GM18861 (cell line): ENCODE data around the gene FARP2.

Experiments
- ATAC-seq: cut with Tn5 transposase; IDR thresholded peaks from one replicate; pipeline ENCODE4 v1.9.1; 2021; ENCODE audit not compliant: unreplicated experiment

FARP2 gene

DNA sequence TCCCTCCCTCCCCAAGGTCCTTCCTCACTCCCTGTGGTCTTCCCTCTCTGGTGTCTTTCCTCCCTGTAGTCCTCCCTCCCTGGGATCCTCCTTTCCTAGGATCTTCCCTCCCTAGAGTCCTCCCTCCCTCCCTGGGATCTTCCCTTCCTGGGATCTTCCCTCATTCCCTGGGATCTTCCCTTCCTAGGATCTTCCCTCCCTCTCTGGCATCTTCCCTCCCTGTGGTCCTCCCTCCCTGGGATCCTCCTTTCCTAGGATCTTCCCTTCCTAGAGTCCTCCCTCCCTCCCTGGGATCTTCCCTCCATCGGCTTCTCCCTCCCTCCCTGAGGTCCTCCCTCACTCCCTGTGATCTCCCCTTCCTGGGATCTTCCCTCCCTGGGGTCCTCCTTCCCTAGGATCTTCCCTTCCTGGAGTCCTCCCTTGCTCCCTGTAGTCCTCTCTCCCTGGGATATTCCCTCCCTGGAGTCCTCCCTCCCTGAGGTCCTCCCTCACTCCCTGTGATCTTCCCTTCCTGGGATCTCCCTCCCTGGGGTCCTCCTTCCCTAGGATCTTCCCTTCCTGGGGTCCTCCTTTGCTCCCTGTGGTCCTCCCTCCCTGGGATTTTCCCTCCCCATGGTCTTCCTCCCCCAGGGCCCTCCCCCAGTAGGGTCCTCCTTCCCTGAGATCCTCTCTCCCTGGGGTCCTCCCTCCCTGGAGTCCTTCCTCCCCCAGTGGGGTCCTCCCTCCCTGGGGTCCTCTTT, 129.3 kb downstream of the FARP2 start:
- no peak for ATAC-seq

DNA sequence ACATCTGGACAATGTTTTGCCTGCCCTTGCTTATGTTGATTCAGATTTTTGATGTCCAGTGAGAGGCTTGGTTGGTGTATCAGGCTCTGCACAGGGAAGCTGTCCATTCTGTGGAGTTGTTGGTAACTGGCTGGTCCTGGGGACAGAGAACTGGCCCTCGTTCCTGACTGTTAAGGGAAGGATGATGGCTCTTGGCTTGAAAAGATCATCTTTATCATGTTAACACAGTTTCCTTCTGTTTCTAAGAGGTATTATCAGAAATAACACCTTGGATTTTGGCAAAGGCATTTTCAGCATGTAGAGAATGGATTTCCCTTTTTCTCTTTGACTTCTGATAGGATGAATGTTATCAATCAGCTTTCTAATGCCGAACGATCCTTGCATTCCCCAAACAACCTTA, 133.0 kb downstream of the FARP2 start:
- ATAC-seq, result no peak

DNA sequence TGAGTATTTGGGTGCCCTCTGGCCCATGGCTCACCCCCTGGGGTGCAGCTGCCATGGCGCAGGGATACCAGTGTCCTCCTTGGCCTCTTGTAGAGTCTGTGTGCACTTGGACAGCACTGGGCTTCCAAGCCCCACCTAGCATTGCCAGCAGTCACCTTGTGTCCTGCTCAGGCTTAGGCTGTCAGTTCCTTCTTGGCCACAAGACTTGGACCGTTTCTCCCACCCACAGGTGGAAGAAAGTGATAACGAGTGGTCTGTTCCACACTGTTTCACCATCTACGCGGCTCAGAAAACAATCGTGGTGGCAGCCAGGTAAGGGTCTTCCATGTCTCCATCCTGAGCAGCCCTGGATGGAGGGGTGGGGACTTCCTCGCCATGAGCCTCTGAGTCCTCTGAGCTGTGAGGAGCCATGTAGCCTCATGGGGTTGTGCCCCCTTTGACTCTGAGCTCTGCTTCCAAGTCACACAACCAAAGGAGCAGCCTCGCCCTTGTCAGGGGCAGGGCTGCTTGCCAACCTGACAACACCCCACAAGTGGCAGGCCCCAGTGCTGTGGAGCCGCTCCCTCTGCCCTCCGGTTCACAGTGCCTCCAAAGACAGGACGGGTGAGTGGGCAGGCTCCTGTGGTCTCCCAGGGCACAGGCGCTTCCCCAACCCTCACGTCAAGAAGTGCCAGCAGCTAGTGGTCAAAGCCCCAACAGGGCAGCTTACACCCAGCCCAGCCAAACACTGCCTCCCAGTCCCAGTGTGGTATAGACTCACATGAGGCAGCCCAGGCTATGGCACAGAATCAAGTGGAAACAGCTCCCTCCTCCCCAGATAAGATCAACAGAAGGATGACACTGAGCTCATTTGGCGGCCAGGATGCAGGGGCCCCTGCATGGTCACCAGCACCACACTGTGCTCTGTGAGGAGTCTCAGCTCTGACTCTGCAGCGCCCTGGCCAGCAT, 133.9 kb downstream of the FARP2 start:
- no peak for ATAC-seq

DNA sequence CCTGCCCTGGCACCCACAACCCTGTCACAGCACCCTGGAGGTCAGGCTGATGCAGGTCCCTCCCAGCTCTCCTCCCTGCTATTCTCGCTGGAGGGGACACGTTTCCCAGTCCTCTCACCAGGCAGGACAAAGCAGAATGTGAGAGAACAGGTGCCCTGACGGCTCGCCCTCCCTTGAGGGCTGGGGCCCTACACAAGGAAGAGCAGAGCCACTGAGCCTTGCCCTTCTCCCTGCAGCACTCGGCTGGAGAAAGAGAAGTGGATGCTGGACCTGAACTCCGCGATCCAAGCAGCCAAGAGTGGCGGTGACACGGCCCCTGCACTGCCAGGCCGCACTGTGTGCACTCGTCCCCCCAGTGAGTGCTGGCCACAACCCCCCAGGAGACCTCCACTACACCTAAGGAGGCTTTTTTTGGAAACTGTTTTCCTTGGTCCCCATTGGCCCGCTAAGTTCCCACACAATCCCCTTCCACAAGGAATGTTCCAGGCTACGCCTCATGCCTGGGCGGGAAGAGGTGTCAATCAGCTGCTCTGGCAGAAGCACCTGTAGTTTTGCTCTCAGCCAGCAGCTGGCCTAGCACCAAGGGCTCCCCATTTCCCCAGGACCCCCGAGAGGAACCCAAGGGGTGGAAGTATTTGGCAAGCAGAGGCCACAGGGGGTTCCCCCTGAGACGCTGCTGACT, 134.9 kb downstream of the FARP2 start:
- ATAC-seq, result no peak

DNA sequence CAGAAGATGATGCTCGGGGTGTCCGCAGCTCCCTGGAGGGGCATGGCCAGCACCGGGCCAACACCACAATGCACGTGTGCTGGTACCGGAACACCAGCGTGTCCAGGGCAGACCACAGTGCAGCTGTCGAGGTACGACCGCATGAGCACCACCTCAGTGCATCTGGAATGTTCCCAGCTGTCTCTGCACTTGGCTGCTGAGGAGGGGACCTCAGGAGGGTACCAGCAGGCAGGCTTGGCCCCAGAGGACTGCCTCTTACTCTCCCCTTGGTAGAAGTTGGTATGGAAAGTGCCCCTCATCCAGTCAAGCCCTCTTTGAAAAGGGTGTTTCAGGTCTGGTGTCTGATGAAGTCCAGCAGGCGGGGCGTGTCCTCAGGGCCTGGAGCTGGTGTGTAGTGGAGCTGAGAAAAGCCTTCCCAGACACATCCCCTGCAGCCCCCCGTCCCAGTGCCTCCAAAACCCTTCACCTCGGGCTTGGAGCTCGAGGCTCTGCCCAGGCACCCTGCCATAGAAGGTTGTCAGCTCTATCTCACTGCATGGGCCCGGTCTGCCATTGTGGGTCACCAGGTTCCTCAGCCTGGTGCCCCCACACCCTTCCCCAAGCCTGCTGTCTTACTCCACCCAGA, 135.6 kb downstream of the FARP2 start:
- no peak for ATAC-seq

DNA sequence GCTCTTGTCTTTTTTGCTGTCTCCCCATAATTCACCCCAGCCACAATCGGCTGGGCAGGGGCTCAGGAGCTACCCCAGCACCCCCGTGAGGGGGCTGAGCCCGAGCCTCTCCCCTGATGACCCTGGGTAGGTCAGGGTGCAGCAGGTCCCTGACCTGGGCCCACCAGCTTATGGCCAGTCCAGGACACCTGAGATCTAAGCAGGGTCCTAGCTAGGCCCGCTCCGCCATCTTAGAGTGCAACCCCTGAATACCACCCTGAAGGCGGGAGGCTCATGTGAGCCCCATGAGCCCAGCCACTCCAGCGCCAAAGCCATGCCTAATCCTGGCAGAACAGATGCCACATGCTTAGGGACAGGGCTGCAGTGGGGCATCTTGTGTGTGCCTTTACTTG, 136.1 kb downstream of the FARP2 start:
- ATAC-seq, result no peak

DNA sequence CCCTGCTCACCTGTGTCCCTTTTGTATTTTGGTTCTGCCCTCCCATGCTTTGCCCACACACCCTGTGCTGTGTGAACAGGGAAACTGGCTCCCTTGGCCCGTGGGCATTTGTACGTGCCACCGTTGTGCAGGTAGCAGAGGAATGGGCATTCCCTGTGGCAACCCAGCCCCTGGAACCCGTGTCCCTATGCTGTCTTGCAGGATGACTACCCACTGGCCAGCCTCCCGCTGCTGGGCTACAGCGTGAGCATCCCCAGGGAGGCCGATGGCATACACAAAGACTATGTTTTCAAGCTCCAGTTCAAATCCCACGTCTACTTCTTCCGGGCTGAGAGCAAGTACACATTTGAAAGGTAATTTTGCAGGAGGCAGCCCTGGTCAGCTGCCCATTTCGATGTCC, 137.0 kb downstream of the FARP2 start:
- ATAC-seq, result no peak

DNA sequence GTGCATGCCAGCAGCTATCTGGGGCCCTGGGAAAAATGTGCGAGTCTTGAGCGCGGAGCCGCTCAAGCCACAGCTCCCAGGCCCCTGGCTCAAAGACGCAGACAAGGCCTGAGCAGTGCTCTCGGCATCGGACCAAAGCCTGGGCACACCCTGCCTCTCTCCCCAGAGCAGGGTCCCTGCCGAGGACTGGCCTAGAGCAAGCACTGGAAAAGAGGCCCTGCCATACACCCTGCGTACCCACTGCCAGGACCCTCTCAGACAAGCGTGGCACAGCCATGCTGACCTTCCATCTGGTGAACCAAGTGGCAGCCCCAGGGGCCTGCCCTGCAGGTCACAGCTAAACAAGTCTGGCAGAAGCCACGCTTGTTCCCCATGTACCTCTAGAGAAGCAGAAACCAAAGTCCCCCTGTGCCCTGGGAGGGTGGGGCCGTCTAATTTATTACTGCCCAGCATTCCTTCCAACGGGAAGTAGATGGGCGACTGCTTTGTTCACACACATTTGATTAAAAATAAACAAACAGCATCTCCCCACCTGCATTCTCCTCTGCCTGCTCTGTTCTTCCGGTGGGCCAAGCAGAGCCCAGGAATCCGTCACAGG, 138.3 kb downstream of the FARP2 start:
- ATAC-seq, result no peak

DNA sequence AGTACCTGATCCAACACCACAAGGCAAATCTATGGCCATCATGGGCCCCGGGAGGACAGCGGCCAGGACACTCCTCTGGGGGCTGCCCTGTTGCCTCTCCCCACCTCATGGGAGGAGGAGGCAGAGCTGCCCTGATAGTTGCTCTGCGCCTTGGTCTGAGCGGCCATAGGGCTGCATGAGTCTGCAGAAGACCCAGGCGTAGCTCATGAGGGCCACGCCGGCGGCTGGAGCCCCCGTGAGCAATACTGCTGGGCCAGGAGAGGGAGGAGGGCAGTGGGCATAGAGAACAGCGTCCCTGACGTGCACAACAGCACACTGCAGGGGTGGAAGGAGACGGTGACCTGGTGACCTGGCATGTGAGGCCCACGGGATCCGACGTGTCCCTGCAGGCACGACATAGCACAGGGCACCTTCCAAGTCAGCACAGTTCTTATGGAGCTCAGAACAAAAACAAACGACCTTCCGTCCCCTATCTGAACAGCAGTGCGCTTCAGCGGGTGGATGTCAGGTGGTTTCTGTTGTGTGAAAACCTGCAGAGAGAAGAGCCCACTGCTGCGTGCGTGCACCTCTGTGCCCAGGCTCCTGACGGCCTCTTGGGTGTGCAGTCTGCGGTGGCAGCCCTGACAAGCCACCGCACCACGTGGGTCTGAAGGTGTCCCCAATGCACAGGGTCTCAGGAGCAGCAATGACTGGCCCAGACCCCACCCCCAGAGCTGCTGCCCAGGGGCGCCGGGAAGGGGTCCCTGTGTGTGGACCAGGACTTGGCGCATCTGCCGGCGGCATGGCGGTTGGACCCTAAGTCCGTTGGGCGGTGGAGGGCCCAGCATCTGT, 139.3 kb downstream of the FARP2 start:
- ATAC-seq, result no peak

DNA sequence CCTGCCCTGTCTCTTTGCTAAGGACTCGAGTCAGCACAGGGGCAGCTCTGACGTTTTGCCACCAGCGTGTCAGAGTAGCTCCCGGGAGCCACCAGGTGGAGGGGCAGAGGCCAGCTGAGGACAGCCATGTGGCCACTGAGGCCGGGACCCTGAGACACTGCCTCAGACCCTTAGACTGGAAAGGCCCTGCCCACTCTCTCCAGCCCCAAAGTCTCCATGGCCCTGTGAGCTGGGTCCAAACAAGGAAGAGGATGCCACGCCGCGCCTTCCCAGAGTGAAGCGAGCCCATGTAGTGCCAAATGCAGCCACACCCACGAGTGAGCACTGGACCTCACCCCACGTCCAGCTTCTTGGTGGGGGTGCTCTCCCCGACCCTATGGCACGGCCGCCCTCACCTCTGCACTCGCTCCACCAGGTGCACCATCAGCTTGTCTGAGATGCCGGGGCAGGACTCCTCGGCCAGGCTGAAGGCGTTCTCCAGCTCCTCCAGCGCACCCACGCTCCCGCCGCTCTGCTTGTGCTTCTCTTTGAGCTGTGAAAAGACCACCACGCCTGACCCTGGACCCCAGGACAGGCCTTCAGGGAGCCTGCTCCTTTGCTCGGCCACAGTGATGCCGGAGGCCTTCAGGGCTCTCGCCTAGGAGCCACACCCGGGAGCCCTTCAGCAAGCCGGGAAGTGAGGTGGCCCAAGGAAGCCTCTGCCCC, 140.1 kb downstream of the FARP2 start:
- no peak for ATAC-seq

DNA sequence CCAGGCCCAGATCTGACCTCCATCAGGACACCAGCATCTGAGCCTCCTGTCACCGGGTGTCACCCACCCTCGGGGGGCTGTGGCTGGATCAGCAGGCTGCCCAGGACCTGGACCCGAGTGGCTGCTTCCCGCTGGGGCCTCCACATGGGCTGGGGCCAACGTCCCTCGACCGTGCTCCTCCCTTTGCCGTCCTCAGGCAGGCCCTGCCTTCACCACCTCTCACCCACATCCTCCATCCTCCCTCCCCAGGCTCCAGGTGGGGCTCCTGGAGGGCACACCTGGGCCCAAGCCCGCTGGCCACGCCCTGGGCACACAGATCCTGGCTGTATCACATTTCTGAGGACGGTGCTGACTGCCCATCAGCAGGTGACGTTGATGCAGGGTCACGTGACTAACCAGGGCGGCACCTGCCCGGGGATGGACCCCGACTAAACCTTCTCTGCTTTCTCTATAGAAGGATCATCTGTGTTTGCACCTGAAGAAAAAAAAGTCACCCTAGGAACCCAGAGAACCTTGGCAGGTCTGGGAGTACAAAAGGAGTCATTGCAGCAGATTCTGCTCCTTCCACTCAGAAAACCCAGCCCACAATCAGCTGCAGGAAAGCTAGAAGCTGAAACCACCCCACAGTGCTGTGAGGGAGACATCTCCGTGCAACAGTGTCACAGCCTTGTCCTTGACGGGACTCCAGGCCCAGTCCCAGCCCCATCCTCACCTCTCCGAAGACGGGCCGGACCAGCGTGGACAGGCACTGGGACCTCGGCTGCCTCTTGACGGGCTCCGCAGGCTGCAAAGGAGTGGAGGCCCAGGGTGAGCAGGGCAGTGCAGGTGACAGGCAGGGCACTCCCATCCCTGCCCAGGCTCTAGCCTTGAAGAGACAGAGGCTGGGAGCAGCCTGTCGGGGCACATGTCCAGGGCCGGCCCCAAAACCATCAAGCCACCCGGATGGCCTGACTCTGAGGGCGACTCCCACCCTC, 141.1 kb downstream of the FARP2 start:
- ATAC-seq, result no peak

DNA sequence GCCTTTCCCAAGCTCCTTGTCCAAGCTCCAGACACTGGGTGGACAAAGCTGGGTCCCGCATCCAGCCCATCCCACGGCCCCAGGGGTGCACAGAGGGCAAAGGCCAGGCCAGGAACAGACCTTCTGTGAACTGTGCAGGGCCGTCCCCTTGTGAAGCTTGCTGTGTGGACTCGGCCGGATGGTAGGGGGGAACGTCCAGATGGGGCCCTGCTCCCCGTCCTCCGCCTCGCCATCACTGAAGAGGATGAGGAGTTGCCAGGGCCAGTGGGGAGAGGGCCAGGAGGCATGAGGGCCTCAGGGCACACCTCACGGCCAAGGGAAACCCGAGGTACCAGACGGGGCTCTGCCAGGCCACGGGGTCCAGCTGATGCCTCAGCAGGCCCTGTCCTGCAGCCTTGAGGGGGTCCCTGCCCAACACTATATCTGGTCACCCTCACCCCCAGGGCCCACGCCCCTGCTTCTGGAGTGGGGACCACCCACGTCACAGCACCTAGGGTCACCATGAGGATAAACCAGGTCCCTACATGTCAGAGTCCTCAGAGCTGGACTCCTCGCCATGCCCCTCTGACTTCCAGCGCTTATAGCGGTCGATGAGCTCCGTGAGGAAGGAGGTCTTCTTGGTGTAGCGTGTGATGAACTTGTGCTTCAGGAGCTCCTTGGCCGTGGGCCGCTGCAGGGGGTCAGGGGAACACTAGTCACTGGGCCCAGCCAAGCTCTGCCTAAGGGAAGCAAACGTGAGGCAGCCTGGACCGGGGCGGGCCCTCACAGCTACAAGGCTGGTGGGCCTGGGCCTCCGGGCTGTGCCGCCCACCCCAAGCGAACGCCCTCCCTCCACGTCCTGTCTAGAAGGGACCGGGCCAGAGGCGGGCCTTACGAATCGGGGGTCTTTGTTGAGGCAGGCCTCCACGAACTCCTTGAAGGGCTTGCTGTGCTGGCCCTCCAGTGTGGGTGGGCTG, 142.3 kb downstream of the FARP2 start:
- ATAC-seq, result no peak

DNA sequence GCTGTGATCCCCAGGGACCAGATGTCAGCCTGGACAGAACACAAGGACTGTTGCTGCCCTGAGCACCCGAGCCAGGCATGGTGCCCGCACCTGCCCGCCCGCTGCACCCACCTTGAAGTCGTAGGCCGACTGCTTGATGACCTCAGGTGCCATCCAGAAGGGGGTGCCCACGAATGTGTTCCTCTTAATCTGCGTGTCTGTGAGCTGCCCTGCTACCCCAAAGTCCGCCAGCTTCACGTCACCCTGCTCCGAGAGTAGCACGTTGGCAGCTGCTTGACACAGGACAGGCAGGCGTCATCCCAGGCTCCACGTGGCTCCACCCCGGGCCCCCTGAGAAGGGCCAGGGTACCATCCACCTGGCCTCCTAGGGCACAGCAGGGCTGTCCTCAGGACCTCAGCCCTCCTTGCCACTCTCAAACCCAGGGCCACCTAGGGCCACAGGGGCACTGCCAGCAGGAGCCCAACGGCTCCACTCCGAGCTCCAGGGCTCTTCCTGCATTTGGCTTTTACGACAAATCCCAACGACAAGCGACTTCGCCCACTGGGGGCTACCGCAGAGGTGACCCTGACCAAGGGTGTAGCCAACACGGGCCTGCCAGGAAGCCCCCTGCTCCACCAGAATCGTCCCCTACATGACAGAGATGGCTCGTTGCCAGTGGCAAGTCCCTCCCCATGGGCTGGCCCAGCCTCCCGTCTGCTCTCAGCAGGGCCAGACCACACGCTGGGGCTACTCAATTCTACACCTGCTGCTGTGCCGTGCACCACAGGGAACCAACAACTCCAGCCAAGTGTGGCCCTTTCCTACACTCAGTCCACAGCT, 143.3 kb downstream of the FARP2 start:
- no peak for ATAC-seq

DNA sequence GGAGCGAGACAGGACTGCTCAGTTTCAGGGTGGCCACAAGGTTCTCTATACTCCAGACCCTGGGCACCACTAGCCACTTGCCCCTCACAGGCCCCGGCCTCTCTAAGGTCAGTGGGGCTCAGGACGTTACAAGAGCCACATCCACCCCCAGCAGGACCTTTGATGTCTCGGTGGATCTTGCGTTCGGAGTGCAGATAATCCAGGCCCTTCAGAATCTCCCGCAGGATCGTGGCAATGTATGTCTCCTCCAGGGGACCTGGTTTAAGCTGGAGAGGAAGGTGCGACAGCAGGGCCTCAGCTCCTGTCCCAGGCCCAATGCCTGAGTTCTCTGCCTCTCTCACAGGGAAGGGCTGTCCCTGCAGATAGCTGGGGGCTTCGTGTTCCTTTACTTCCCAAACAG, 143.9 kb downstream of the FARP2 start:
- no peak for ATAC-seq

DNA sequence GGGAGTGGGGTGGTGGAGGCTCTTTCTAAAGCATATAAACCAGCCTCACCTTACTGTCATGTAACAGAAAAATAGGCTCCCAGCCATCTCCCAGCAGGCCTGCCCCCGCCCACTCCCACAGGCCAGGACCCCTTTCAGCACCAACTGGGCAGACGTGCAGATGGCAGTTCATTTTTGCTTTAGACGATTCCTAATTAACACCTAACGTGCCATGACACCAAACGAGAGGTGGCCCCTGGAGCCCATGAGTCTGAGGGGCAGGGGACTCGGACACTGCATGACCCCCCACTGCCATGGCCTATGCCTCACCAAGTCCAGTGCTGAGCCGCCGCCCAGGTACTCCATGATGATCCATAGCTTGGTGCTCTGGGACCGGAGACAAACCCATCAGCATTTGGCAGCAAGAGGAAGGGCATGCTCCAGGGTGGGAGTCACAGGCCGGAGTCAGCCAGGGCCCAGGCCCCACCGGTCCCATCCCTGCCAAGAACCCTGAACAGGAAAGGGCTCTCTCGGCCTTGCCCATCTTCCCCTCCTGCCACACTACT, 144.4 kb downstream of the FARP2 start:
- ATAC-seq, result no peak

DNA sequence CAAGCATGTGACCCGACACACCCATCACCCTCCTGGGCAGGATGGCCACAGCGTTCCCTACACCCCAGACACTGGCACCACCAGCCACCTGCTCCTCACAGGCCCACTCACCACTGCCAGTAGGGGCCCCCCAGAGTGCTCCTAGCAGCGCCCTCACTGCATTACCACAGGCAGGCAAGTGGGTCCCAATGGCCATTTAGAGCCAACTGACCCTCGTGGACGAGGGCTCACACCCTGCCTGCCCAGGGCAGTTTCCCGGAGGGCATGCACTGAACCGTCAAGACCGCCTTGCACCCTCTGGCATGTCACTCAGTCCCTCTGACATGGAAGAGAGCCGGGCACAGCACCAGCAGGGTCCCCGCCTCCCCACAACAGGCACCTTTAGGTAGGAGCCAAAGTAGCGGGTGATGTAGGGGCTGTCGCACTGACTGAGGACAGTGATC, 145.0 kb downstream of the FARP2 start:
- ATAC-seq, result no peak
